Kidney (tissue), 14 donors: ENCODE measurements around the gene BTBD9. TPM values are rescaled to one million over a fixed set of nuclear protein-coding genes. Genes with fewer than 3 reads are reported as not detected.

Source experiments
- DNase-seq, 5 donors: peaks; one replicate each; pipeline ENCODE4 v3.0.0-alpha.2; 2013 to 2020
- FAIRE-seq: peaks from 2 replicates; lab custom pipeline; 2012; peaks lifted over from hg19 to GRCh38; lab: Jason Lieb, UNC
- H3K27ac ChIP-seq, 2 donors: one replicate each; pipeline ENCODE4 v1.7.0; 2013; ENCODE audit warnings: low read depth in 2 of 2, low read length in 2 of 2, inconsistent platforms in 1 of 2
- H3K27me3 ChIP-seq: one replicate; pipeline ENCODE4 v1.7.1; 2013; ENCODE audit warnings: low read length, inconsistent platforms; ENCODE audit not compliant: control insufficient read depth, insufficient read depth
- H3K36me3 ChIP-seq, 3 donors: one replicate each; pipeline versions ENCODE4 v1.7.0 to v1.7.1; 2013; ENCODE audit warnings: low read length in 3 of 3, control low read depth in 1 of 3, inconsistent platforms in 1 of 3; ENCODE audit not compliant: insufficient read depth in 3 of 3, control insufficient read depth in 2 of 3
- H3K4me1 ChIP-seq, 3 donors: one replicate each; pipeline versions ENCODE4 v1.7.0 to v1.7.1; 2013; ENCODE audit warnings: low read length in 3 of 3, inconsistent platforms in 1 of 3, low read depth in 1 of 3; ENCODE audit not compliant: control insufficient read depth in 2 of 3, insufficient read depth in 2 of 3
- H3K4me3 ChIP-seq, 3 donors: one replicate each; pipeline versions ENCODE4 v1.7.0 to v1.8.1; 2013; ENCODE audit warnings: low read length in 3 of 3, control low read depth in 1 of 3, inconsistent platforms in 1 of 3
- H3K9ac ChIP-seq, 3 donors: one replicate each; pipeline versions ENCODE4 v1.7.0 to v1.7.1; 2013; ENCODE audit warnings: low read length in 3 of 3, control low read depth in 1 of 3, inconsistent platforms in 1 of 3
- H3K9me3 ChIP-seq, 3 donors: one replicate each; pipeline versions ENCODE4 v1.7.0 to v1.7.1; 2013; ENCODE audit warnings: low read length in 3 of 3, control low read depth in 1 of 3, inconsistent platforms in 1 of 3; ENCODE audit not compliant: control insufficient read depth in 2 of 3, insufficient read depth in 1 of 3
- CTCF ChIP-seq: IDR thresholded peaks from 3 replicates; pipeline ENCODE4 v1.5.1; 2012; ENCODE audit warnings: mild to moderate bottlenecking, moderate library complexity, borderline replicate concordance; ENCODE audit not compliant: insufficient read depth; ENCODE audit errors: extremely low read depth
- intact Hi-C: fragments of 100-400 bp; cut with DNase I; formaldehyde crosslinking; loops from one replicate; pipeline ENCODE4 v1.11.1; 2022
- polyA plus RNA-seq: library from polyadenylated mRNA; stranded (reverse); fragments of 350-450 nt; fragmentation: Illumina TruSeq; extraction: RNeasy Lipid Tissue Mini Kit (QIAGEN cat#74804); gene quantifications from one replicate; pipeline ENCODE4 v1.2.3, GENCODE V29; 2014; ENCODE audit warnings: low read depth, low replicate concordance; ENCODE audit not compliant: insufficient read depth
- total RNA-seq: library from RNA; stranded (reverse); fragmentation: NEBNext Ultra II Directional; extraction: Animal tissue kit (Norgen Biotek cat#: 25700); gene quantifications from one replicate; pipeline ENCODE4 v1.2.1, GENCODE V29; 2021
- donor health status: control.
- donor health status: control.
- donor health status: control.
- donor health status: control.
- donor health status: control.
- donor health status: DM: yes; HTN: yes; CAD: no.
- donor health status: Normal renal cell carcinoma (clear cell type).

The BTBD9 gene
- total and polyA plus RNA-seq, 2 donors from 2014 or later, result 4.2 to 29.9 TPM

GRCh38 chr6:38367231-38367630 is 272.5 kb downstream of the BTBD9 start:
- DNase-seq, result no peak
- intact Hi-C loops, result no loop called here
- no peak overlapping the region for H3K4me3 ChIP-seq
- no peak for FAIRE-seq
- H3K9ac ChIP-seq, result no peak overlapping the region
- H3K4me1 ChIP-seq, result peaks cover 0 to 11% (median 0%) of the 10 kb centered on the region in 3 donors
- no peaks in the 10 kb centered on the region for H3K27me3 ChIP-seq
- no peak overlapping the region for H3K27ac ChIP-seq
- no peaks in the 10 kb centered on the region for H3K36me3 ChIP-seq
- no peak for TF ChIP-seq CTCF
- H3K9me3 ChIP-seq, result no peaks in the 10 kb centered on the region

DNA sequence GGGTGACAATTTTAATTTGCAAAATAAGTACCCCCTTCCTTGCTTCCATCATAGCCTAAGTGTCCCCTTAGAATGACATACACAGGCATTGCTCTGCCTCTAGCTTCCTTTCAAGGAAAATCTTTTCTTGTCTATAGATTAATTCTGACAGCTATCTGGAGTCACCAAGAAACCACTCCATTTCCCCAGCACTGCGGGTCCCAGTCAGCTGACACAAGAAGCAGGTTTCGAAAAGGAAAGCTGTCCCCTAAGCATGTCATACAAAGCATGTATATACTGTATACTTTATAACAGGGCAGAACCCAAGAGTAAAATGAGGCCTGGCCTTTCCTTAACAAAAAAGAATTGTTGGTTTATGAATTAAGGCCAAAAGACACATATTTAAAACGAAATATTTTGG is 273.5 kb downstream of the BTBD9 start:
- Histone ChIP-seq H3K27me3 (no peaks in the 10 kb centered on the region), H3K9ac (no peak overlapping the region), H3K36me3 (no peaks in the 10 kb centered on the region), H3K9me3 (no peaks in the 10 kb centered on the region), H3K4me1 (peaks cover 0 to 11% (median 0%) of the 10 kb centered on the region in 3 donors), H3K27ac (no peak overlapping the region), H3K4me3 (no peak overlapping the region)
- FAIRE-seq (no peak), DNase-seq (no peak)
- TF ChIP-seq CTCF, result no peak
- intact Hi-C loops, result no loop called here

DNA sequence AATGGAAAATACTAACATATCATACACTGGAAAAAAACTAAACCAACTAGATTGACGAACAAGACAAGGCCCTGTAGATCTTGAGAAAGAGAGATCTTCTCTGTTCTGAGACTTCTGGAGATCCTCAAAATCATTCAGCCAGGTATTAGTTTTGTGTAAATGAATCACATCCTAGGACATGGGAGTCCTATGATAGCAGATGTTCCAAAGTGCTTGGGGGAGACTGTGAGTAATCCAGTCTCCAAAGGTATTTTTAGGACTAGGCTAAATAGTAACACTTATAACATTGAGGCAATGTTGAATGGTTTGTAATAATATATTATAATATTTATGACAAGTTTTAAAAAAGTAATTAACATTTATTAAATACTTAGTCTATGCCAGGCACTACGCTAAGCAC is 275.0 kb downstream of the BTBD9 start:
- H3K27ac ChIP-seq, result no peak overlapping the region

More for the DNA sequence above, 275.0 kb downstream of the BTBD9 start:
- Histone ChIP-seq H3K4me3 (no peak overlapping the region), H3K9ac (no peak overlapping the region), H3K9me3 (no peaks in the 10 kb centered on the region), H3K4me1 (no peaks in the 10 kb centered on the region), H3K27me3 (no peaks in the 10 kb centered on the region), H3K36me3 (no peaks in the 10 kb centered on the region)
- intact Hi-C loops, result no loop called here
- TF ChIP-seq CTCF, result no peak
- FAIRE-seq (no peak), DNase-seq (no peak)
